Fibroblast of the aortic adventitia (primary cell): Measurements from ENCODE around the gene IBA57. TPM values are rescaled to one million over a fixed set of nuclear protein-coding genes. Genes with fewer than 3 reads are reported as not detected.
A peak's percentile ranks its signal among the peaks of the same experiment; 100 is the strongest.
"Not testable (repeated sequence)": the region's sequence is repeated elsewhere in the genome, so short reads cannot be mapped to it uniquely, and the experiment has no call there.

Experiments used
- DNase-seq: peaks from one replicate; pipeline ENCODE4 v3.0.0-alpha.2; 2010; ENCODE audit warnings: low read depth
- H3K4me3 ChIP-seq: 2 replicates; pipeline ENCODE4 v1.5.1; 2011; ENCODE audit warnings: low read depth, mild to moderate bottlenecking, control low read depth, low read length, moderate library complexity
- total RNA-seq: library from RNA; depleted of rRNA; stranded (reverse); fragments of >200 nt; gene quantifications from 2 replicates; pipeline ENCODE4 v1.2.3, GENCODE V29; 2012; ENCODE audit warnings: low replicate concordance
- TF ChIP-seq, protein P1 (sequence below): IDR thresholded peaks from 2 replicates; pipeline ENCODE4 v1.5.1; 2011; ENCODE audit warnings: mild to moderate bottlenecking, low read length, control low read depth, inconsistent platforms; ENCODE audit not compliant: insufficient read depth

The IBA57 gene
- total RNA-seq, 1 donor: 6.1 TPM

DNA sequence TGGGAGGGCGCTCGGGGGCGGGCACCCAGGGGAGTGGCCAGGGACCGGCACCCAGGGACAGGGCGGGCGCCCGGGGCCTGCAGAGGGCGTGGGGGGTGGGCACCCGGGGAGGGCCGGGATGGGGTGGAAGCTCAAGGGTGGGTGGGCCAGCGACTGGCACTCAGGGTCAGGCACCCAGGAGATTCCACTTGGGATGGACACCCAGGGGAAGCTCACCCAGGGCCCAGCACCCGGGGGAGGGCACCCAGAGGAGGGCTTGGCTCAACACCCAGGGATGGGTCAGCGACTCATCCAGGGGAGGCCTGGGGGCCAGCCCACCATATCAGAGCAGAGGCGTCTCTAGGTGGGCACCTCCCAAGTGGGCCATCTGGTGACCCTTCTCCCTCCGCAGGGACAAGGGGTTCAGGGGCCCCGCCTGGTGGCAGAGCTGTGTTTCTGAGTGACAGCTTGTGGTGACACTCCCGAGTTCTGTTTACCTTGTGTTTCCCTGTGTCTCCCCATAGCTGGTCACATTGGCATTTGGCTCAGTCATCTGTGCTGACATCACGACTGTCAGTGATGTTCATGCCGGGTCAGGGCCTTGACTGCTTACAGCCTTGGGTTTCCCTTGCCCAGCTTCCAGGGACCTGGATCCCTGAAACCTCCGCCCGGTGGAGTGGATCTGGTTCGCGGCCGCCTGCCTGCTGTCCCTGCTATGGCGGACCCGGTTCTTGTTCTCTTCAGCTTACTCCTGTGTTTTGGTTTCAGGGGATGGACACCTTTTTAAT, 749 bp downstream of the IBA57 start:
- H3K4me3 ChIP-seq: peak overlapping the region; percentile 87
- TF ChIP-seq, protein P1, sequence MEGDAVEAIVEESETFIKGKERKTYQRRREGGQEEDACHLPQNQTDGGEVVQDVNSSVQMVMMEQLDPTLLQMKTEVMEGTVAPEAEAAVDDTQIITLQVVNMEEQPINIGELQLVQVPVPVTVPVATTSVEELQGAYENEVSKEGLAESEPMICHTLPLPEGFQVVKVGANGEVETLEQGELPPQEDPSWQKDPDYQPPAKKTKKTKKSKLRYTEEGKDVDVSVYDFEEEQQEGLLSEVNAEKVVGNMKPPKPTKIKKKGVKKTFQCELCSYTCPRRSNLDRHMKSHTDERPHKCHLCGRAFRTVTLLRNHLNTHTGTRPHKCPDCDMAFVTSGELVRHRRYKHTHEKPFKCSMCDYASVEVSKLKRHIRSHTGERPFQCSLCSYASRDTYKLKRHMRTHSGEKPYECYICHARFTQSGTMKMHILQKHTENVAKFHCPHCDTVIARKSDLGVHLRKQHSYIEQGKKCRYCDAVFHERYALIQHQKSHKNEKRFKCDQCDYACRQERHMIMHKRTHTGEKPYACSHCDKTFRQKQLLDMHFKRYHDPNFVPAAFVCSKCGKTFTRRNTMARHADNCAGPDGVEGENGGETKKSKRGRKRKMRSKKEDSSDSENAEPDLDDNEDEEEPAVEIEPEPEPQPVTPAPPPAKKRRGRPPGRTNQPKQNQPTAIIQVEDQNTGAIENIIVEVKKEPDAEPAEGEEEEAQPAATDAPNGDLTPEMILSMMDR: peak; percentile 17
- peak; percentile 49 for DNase-seq

DNA sequence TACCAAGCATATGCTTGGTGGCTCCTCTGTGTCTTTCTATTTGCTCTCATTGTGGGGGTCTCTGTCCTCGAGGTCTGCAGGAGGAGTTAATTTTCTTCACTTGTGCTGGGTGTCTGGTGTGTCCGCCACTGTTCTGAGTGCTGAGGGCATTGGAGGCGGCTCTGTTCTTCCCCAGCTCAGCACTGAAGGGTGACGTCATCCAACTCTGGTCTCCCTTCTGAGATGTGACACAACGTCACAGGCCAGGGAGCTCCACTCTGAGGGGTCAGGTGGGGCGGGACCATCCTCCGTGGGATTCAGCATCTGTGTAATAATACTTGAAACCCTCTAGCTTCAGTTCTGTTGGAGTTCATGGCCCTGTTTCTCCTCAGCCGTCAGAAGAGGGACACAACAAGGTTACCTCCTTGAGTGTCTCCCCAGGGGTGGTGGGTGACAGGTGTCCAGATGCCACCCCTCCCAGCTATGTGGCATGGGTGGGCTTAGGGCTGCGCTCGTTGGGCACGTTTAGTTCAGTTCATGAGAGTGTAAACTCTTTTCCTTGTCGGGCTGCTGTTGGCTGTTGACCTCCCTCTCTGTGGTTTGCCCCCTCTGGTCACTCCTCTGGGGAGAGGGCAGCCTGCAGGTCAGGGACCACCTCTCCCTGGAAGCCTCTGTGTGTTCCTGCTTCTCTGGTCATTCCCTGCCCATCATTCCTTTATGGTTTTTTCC, 3.1 kb downstream of the IBA57 start:
- DNase-seq: no peak
- TF ChIP-seq, protein P1: no peak
- no peak overlapping the region for H3K4me3 ChIP-seq

DNA sequence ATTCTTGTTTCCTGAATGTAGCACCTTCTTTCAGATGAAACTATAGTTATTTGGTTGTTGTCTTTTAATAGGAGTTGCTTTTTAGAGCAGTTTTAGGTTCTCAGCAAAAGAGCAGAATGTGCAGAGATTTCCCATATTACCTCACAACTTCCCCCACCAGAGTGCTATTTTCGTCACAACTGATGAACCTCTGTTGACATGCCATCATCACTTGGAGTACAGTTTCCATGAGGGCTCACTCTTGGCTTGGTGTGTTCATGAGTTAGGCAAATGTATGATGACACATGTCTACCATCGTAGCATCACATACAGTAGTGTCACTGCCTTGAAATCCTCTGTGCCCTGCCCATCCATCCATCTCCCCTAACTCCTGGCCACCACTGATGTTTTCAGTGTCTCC, 3.7 kb downstream of the IBA57 start:
- no peak for DNase-seq
- TF ChIP-seq, protein P1: no peak
- no peak overlapping the region for H3K4me3 ChIP-seq

DNA sequence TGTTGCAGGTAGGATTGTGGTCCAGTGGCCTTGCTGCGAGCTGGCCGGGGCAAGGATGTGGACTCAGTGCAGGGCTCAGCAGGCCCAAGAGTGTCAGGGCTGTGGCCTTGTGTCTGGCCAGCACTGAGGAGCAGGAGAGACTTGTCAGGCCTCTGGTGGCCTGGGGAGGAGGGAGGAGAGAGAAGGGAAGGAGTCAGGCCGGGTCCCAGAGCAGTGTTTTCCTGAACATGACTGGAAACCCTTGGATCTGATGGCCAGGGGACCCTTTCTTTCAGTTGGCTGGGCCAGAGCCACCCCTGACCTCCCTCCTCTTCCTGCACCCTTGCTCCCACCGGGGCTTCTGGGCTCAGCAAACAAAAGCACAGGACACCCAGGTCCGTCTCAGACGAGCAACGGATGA, 5.1 kb downstream of the IBA57 start:
- no peak overlapping the region for H3K4me3 ChIP-seq
- DNase-seq: no peak
- TF ChIP-seq, protein P1: no peak

DNA sequence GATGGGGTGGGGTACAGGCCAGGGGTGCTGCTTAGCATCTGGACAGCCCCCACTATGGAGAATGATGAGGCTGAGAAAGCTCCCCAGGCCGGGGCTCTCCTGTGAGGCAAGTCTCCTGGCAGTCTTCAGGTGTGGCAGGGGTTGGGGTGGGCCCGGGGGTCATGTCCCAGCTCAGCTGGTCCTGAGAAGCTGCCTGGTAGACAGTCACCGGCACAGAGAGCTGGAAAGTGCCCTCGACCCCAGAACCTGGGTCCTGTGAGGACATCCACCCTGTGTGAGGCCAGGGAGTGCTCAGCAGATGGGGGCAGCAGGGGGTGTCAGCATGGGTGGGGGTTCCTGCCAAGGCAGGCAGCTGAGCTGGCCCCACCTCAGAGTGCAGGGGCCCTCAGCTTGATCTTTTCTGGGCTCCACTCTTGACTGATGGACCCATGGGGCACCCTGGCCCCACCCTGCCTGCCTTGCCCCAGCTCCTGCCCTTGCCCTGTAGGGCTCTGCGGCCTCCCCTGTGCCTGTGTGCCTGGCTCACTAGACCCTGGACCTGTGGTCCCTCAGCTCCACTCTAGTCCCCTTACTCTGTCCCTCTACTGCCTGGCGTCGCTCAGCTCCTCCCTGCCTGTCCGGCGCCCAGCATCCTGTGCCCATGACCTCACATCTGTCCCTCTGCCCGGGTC, 5.8 kb downstream of the IBA57 start:
- TF ChIP-seq, protein P1: no peak
- no peak for DNase-seq
- H3K4me3 ChIP-seq: no peak overlapping the region

DNA sequence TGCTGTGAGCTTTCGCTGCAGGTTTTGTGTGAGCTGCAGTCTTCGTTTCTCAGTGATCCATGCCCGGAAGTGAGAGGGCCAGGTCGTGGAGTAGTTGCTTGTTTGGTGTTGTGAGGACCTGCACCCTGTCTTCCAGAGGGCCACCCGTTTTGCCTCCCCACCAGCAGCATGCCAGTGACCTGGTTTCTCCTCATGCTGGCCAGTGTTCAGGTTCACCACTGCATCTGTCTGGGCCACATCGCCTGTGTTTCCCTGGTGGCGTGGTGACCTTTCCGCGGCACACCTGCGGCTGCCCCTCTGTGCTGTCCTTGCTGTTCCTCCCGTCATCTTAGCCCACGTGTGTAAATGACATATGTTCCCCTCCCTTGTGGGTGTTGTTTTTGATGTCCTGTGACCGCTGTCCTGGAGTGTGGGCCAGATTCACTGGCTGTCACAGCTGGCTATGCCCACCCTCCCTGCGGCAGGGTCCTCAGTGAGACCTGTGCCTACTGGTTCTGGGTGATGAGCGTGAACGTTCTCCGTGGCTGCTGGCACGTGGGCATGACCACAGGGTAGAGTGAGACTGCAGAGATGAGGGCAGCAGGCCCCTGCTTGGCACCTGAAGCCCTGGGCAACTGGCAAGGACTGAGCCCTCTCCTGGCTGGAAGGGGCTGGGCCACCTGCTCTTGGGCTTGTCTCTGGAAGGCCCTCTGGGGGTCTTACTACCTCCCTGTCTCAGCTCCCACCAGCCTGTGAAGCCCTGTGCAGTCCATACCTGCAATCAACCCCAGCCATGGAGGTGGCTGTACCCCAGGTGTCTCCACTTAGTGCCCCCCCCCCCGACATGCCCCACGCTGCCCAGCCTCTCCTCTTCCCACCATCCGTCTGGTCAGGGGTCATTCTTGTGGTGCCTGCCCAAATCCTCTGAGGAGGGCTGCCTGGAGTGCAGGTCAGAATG, 7.3 kb downstream of the IBA57 start:
- no peak overlapping the region for H3K4me3 ChIP-seq
- no peak for DNase-seq
- TF ChIP-seq, protein P1: no peak

DNA sequence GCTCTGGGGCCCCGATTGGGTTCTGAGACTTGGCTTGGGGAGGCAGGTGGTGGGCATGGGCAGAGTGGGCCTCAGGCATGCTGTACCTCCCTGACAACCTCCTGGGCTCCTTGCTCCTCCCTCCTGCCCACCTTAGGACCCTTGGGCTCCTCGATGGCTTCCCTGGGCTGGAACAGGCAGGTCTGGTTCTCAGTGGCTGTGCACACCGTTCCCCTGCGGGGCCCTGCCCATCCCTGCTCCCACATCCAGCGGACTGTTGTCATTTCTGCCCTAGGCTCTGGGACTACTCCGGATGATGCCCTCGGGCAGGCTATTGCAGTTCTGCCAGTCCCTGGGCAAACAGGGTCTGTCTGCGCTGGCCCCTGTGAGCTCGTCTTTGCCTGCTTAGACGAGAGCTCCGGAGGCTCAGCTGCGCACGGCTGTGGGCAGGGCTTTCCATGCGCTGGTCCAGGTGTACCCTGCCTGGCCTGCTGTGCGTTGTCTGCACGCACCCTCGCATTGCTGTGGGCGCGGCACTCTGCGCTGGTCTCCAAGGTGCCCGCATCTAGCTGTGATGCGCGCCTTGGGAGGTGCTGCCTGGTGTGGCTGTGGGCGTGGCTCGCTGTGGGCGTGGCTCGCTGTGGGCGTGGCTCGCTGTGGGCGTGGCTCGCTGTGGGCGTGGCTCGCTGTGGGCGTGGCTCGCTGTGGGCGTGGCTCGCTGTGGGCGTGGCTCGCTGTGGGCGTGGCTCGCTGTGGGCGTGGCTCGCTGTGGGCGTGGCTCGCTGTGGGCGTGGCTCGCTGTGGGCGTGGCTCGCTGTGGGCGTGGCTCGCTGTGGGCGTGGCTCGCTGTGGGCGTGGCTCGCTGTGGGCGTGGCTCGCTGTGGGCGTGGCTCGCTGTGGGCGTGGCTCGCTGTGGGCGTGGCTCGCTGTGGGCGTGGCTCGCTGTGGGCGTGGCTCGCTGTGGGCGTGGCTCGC, 8.2 kb downstream of the IBA57 start:
- not testable (repeated sequence) for DNase-seq, H3K4me3 ChIP-seq
